ENCODE data around the gene ATG9A.

The ATG9A gene

DNA sequence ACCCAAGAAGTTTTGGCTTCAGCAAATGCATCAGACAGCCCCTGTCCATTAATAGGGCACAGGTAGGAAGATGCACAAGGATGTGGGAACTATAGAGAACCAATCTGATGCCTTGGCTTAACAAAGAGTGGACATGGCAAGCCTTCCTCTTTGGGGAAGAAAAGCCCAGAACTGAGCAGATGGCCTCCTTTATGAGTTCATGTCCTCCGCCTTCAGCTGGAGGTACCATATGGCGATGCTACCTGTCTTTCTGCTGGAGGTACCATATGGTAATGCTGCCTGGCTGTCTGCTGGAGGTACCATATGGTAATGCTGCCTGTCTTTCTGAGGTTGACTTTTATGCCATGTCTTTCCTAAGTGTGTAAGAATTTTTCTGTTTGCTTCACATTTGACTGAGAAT is 45.3 kb downstream of the ATG9A start:
- no peaks in the 10 kb centered on the region for H3K9me2 ChIP-seq (replicated peaks; ENCODE audit: control insufficient read depth, low read length)
- TF ChIP-seq, protein P1, sequence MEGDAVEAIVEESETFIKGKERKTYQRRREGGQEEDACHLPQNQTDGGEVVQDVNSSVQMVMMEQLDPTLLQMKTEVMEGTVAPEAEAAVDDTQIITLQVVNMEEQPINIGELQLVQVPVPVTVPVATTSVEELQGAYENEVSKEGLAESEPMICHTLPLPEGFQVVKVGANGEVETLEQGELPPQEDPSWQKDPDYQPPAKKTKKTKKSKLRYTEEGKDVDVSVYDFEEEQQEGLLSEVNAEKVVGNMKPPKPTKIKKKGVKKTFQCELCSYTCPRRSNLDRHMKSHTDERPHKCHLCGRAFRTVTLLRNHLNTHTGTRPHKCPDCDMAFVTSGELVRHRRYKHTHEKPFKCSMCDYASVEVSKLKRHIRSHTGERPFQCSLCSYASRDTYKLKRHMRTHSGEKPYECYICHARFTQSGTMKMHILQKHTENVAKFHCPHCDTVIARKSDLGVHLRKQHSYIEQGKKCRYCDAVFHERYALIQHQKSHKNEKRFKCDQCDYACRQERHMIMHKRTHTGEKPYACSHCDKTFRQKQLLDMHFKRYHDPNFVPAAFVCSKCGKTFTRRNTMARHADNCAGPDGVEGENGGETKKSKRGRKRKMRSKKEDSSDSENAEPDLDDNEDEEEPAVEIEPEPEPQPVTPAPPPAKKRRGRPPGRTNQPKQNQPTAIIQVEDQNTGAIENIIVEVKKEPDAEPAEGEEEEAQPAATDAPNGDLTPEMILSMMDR (IDR thresholded peaks at IDR 0.05; ENCODE audit: low read depth, low read length, poor library complexity, severe bottlenecking) = no peak
- TF ChIP-seq EZH2phosphoT487 (IDR thresholded peaks at IDR 0.05; ENCODE audit: borderline replicate concordance, low read length) = no peak
- peaks cover 12% of the 10 kb centered on the region for H3K79me2 ChIP-seq (ENCODE audit: control insufficient read depth, low read length)
- no peaks in the 10 kb centered on the region for H4K20me1 ChIP-seq (ENCODE audit: control insufficient read depth, insufficient read depth, low read depth, low read length)
- peaks cover 61% of the 10 kb centered on the region for H3K36me3 ChIP-seq (ENCODE audit: control insufficient read depth, low read length)
- H3K9me3 ChIP-seq (ENCODE audit: control insufficient read depth, insufficient read depth, low read length) = no peaks in the 10 kb centered on the region
- no peaks in the 10 kb centered on the region for H3K27me3 ChIP-seq (ENCODE audit: control insufficient read depth, low read length)
- peaks cover 7% of the 10 kb centered on the region for H3K4me1 ChIP-seq (ENCODE audit: control insufficient read depth, low read length)
- no peak overlapping the region for H3K27ac ChIP-seq (ENCODE audit: low read depth, low read length)
- H3K4me2 ChIP-seq (ENCODE audit: low read length) = no peak overlapping the region
- no peak overlapping the region for H3K4me3 ChIP-seq (ENCODE audit: low read length)
- 0 out of 2 replicates have a peak, but pooled peaks cover 4% of the 10 kb centered on the region for H3F3A ChIP-seq (ENCODE audit: control insufficient read depth, insufficient read depth)

DNA sequence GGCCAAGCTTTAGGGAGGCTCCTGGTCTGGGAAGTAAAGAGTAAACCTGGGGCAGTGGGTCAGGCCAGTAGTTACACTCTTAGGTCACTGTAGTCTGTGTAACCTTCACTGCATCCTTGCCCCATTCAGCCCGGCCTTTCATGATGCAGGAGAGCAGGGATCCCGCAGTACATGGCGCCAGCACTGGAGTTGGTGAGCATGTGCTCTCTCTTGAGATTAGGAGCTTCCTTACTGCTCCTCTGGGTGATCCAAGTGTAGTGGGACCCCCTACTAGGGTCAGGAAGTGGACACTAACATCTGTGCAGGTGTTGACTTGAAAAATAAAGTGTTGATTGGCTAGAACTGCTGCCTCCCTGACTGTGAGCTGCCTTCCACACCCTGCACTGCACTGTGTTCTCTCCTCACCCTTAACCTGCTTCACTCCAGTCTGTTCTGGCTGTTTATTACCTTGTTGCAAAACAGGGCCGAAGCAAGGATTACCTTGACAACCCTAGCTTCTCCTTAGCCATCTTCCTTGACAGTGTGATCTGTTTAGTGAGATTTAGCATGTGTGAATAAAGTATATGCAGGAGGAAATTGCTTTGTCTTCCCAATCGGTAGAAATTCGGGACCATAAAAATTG is 46.2 kb downstream of the ATG9A start:
- Histone ChIP-seq H3K4me1 (ENCODE audit: control insufficient read depth, low read length) (peaks cover 11% of the 10 kb centered on the region), H4K20me1 (ENCODE audit: control insufficient read depth, insufficient read depth, low read depth, low read length) (0 out of 2 replicates have a peak, but pooled peaks cover 5% of the 10 kb centered on the region), H3K4me2 (ENCODE audit: low read length) (no peak overlapping the region), H3K9me3 (ENCODE audit: control insufficient read depth, insufficient read depth, low read length) (no peaks in the 10 kb centered on the region), H3K27me3 (ENCODE audit: control insufficient read depth, low read length) (no peaks in the 10 kb centered on the region), H3K36me3 (ENCODE audit: control insufficient read depth, low read length) (peaks cover 62% of the 10 kb centered on the region), H3K9me2 (replicated peaks; ENCODE audit: control insufficient read depth, low read length) (no peaks in the 10 kb centered on the region), H3K4me3 (ENCODE audit: low read length) (no peak overlapping the region), H3F3A (ENCODE audit: control insufficient read depth, insufficient read depth) (0 out of 2 replicates have a peak, but pooled peaks cover 4% of the 10 kb centered on the region), H3K27ac (ENCODE audit: low read depth, low read length) (no peak overlapping the region), H3K79me2 (ENCODE audit: control insufficient read depth, low read length) (peaks cover 21% of the 10 kb centered on the region)
- TF ChIP-seq, protein P1 (IDR thresholded peaks at IDR 0.05; ENCODE audit: low read depth, low read length, poor library complexity, severe bottlenecking) = no peak
- no peak for TF ChIP-seq EZH2phosphoT487 (IDR thresholded peaks at IDR 0.05; ENCODE audit: borderline replicate concordance, low read length)

DNA sequence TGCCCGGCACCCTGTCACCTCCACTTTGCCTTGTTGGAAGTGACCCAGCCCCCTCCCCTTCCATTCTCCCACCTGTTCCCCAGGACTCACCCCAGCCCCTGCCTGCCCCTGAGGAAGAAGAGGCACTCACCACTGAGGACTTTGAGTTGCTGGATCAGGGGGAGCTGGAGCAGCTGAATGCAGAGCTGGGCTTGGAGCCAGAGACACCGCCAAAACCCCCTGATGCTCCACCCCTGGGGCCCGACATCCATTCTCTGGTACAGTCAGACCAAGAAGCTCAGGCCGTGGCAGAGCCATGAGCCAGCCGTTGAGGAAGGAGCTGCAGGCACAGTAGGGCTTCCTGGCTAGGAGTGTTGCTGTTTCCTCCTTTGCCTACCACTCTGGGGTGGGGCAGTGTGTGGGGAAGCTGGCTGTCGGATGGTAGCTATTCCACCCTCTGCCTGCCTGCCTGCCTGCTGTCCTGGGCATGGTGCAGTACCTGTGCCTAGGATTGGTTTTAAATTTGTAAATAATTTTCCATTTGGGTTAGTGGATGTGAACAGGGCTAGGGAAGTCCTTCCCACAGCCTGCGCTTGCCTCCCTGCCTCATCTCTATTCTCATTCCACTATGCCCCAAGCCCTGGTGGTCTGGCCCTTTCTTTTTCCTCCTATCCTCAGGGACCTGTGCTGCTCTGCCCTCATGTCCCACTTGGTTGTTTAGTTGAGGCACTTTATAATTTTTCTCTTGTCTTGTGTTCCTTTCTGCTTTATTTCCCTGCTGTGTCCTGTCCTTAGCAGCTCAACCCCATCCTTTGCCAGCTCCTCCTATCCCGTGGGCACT is 46.9 kb downstream of the ATG9A start:
- Histone ChIP-seq H3K9me3 (ENCODE audit: control insufficient read depth, insufficient read depth, low read length) (no peaks in the 10 kb centered on the region), H3K27me3 (ENCODE audit: control insufficient read depth, low read length) (no peaks in the 10 kb centered on the region), H3K27ac (ENCODE audit: low read depth, low read length) (no peak overlapping the region), H3K4me1 (ENCODE audit: control insufficient read depth, low read length) (peaks cover 14% of the 10 kb centered on the region), H3K79me2 (ENCODE audit: control insufficient read depth, low read length) (peaks cover 24% of the 10 kb centered on the region), H3K4me2 (ENCODE audit: low read length) (no peak overlapping the region), H3K4me3 (ENCODE audit: low read length) (no peak overlapping the region), H3F3A (ENCODE audit: control insufficient read depth, insufficient read depth) (peaks cover 7% of the 10 kb centered on the region), H4K20me1 (ENCODE audit: control insufficient read depth, insufficient read depth, low read depth, low read length) (0 out of 2 replicates have a peak, but pooled peaks cover 5% of the 10 kb centered on the region), H3K36me3 (ENCODE audit: control insufficient read depth, low read length) (peaks cover 65% of the 10 kb centered on the region), H3K9me2 (replicated peaks; ENCODE audit: control insufficient read depth, low read length) (no peaks in the 10 kb centered on the region)
- TF ChIP-seq, protein P1 (IDR thresholded peaks at IDR 0.05; ENCODE audit: low read depth, low read length, poor library complexity, severe bottlenecking) = no peak
- no peak for TF ChIP-seq EZH2phosphoT487 (IDR thresholded peaks at IDR 0.05; ENCODE audit: borderline replicate concordance, low read length)
